GM21717 (cell line): ENCODE results near the gene SRSF3.
"Not testable (repeated sequence)": the region's sequence is repeated elsewhere in the genome, so short reads cannot be mapped to it uniquely, and the experiment has no call there.

Source experiments
- ATAC-seq: cut with Tn5 transposase; IDR thresholded peaks from one replicate; pipeline ENCODE4 v1.9.1; 2021; ENCODE audit warnings: mild to moderate bottlenecking, moderate library complexity; ENCODE audit not compliant: unreplicated experiment

Gene SRSF3

DNA sequence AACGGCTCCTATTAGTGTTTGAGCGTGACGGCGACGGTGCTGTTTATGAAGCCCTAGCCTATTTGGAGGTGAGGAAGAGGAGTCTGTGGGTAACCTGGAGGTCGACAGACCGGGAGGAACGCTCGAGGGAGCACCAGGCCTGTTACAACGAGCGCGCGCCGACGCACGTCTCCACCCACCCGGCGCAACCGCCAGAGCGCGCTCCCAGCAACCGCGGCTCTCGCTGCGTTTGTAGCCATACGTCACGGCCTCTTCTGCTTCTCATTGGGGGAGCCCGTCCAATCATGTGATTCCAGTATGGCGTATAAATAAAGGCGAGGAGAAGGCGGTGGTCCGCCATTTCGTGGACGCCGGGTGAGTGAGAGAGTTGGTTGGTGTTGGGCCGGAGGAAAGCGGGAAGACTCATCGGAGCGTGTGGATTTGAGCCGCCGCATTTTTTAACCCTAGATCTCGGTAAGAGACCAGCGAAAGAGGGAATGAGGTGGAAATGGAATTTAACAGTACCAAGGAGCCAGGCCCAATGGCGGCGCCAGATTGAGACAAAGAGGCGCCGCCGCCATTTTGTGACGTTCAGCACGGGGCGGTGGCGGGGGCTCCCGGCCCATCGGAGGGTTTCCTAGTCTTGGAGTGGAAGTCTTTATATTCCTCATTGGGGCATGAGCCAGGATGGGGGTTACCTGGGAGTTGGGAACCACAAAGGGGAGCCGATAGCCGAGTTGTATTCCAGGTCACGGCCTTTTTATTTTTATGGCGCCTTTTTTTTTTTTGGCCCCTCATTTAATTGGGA, at the start of gene SRSF3:
Gene SRSF3, plus strand, starts transcription at position 334 of the 787 bp plus-strand sequence. CDS start 2,401 bp downstream, outside the sequence.
- ATAC-seq, result peak; percentile 81

DNA sequence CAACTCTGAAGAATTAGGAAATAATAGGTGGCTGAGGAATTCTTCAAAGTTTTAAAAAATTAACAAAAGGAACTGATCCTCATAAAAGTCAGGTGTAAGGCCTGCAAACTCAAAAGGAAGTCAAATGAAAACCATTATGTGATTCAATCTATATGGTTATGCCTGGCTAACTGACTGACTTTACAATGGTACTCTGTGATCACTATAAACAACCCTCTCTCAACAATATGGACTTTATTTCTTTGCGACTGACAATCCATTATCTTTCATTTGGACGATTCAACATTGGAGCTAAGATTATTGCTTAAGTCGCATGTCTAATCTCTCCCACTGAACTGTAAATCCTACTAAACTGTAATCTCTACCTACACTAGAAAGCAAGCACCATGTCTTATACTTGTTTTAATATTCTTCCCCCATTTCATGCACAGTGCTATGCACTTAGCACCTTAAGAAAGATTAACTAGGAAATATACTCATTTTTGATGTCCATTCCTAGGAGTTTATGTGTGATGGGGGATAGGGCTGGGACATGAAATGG, 48.3 kb upstream of the SRSF3 start:
- ATAC-seq, result no peak

DNA sequence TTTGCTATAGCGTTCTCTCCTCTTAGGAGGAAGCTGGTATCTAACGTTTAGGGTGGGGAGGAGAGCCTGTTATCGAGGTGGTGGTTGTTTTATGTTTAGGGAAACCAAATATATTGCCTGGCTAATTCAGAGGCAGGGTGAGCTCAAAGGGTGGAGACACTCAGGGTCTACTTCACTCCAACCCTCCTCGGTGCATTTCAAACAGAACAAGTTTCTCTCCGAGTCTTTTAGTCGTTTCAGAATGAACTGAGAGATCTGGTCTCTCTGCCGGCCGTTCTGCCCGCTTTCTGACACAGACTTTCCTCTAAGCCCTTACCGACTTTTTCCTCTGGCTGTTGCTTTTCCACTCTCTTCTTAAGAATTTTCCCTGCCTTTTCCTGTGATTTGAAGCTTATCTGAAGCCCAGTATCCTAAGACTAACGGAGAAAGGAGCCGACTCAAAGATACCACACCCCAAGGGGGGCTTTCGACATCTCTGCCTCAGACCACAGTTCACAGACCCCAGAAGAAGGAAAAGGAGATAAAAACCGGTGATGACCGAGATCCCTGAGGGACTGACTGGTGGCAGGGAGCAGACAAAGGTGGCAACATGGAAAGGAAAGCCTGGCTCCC, 47.7 kb upstream of the SRSF3 start:
- ATAC-seq, result no peak

DNA sequence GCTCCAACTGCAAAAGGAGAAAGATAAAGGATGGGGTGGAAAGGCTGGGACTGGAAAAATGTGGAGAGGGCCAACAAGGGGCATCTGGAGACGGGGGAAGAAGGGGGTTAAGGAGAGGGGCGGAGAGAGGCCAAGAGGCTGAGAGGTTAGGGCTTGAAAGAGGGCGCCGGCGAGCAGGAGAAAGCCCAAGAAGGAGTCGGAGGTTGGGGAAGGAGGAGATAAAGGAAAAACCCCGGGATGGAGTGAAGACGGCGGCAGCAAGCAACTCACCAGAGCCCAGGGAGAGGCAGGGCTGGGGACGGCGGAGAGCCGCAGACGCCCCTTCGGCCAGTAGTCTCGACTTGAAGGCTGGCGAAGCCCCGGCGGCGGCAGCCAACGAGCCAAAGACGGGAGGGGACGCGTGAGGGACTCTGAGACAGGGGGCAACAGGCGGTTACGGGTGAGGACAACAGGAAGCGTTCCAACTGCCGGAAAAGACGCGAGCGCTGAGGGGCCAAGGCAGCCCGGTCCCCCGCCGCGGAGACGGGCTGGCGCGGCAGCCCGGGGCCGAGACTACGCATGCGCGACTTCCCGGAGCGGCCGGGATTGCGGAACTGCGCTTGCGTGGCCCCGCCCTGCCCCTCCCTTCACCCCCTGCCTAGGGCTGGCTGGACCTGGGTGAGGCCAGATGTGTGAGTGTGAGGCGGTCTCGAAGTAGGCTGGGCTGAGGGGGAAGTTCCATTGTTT, 47.1 kb upstream of the SRSF3 start, which contains the start of gene STK38:
Gene STK38, minus strand, starts transcription at position 560 of the 726 bp plus-strand sequence. CDS start 7,277 bp downstream, outside the sequence.
- ATAC-seq, result peak; percentile 65

DNA sequence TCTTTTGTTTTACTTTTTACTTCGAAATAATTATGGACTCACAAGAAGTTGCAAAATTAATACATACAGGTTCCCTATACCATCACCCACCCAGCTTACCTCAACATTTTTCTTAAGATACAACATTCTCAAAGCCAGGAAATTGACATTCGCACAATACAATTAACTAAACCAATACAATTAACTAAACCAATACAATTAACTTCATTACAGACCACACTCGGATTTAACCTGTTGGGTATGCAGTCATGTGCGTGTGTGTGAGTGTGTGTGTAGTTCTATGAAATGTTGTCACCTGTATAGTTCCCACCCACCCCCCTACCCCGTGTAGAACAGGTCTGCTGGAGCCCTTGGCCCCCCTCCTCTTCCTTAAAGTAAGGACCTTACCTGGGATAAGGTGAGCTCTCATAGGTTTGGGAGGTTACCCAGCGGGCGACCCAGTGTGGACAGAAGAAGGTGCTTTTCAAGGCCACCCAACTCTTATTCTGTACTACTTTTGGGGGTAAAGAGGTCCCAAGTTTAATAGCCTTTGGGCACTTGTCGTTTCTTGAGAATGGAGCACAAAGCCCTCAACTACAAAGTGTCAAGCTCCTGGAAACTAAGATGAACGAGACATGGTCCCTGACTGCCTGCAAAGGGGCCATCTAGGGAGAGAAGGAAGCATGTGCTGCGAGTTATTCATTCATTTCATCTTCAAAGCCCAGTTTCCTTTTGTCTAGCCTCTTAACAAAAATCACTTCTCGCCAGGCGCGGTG, 46.3 kb upstream of the SRSF3 start:
- ATAC-seq, result no peak

DNA sequence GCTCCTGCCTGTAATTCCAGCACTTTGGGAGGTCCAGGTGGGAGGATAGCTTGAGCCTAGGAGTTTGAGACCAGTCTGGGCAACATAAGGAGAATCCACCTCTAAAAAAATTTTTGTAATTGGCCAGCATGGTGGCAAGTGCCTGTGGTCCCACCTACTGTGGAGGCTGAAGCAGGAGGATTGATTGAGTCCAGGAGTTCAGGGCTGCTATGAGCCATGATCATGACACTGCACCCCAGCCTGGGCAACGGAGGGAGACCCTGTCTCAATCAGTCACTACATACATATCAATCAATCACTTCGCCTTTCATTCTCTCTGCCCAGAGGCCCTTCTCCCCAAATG, 45.8 kb upstream of the SRSF3 start:
- no peak for ATAC-seq

DNA sequence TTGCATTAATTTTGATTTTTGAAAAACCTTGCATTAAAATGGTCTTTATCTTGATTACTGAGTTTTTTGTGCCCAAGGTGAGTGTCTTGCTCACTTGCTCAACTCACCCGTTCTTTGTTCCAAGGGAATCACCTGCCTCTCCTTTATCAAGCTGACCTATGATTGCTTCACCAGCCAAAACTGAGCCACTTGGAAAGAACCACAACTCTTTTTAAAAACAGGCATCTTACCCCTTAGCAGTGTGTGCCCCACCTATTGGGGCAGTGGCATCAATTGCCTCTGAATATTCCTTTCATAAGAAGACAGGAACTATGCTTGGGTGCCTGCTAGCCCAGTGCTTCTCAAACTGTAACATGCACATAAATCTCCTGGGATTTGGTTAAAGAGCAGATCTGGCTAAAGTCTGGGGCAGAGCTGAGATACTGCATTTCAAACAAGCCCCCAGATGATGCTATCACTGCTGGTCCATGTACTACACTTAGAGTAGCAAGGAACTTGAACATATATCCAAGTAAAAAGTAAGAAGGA, 43.6 kb upstream of the SRSF3 start:
- ATAC-seq, result no peak

DNA sequence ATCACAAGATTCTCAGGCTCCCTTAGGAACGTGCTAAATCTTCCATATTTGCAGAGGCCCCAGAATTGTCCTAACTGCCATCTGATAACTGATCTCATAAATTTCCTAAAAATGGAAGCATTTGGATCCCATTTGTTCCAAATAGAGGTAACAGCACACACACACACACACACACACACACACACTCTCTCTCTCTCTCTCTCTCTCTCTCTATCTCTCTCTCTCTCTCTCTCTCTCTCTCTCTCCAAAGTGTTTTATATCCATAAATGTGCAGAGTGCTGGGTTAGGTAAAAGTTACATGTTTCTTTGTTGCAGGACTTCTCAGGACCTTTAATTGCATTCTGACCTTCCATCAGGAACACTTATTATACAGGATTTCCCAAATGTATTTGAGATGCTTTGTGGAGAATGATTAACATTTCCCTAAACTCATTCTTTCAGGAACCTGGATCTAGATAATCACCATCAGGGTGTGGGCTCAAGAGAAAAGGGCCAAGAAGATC, 38.4 kb upstream of the SRSF3 start:
- no peak for ATAC-seq

DNA sequence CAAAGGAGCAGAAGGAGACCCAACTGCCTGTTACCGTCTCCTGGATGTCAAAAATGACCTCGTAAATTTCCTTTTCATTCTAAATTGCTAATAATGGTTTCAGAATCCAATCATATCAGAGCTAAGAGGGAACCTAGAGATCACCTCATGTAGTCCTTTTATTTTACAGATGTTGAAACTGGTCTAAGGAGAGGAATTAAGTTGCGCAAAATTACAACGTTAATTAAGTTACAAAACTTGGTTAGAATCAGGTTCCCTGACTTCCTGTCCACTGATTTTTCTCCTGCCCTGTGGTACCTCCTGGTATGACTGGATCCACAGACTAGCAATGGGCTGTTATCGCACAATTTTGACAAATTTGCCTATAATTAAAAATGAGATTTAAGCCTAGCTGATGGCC, 37.9 kb upstream of the SRSF3 start:
- no peak for ATAC-seq

DNA sequence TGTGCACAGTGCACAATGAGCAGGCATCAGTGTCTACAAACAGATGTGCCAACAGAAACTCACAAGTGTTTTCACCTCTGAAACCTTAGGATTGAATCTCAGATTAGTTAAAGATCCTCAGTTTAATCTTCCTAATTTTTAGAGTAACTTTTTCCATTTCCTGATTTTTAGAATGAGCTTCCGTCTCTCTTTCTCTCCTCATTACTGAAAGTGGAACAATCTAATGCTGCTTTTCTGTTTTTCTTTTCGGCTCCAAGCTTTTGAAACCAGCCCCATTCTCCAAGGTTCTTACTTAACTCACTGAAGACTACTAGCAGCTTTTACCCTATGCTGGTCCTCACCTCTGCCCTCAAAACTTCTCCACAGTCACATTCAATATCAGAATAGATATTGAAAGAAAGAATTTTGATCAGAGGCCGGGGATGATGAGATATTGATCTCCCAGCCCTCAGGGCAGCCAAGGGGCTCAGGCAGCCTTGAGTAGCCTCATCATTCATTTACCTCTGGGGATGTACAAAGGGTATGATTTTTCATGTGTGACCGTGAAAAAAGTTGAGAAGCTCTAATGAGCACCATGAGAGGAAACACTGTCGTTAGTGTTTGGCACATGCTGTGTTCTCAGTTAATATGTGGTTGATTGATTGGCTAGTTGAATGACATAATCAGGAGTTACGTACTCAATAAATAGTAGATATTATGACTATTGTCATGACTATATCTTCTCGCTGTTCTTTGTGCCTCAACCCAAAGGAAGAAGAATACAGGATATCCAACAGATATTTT, 35.0 kb upstream of the SRSF3 start:
- no peak for ATAC-seq

DNA sequence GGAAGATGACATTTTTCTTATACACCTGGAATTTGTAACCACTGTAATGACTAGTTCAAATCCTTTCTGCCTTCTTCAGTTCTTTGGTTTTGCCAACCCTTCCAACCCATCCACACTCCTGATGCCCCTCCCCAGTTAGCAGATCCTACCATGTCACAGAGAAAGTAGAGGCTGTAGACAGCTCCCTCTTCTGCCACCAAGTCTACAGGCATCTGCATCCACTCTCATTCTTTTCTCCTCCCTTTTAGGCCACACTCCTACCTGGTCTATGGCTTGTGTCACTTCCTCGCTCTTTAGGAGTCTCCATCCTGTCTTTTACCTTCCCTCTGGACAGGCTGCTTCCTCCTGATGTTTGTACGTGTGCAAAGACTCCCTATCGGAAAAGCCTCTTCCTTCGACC, 33.3 kb upstream of the SRSF3 start:
- no peak for ATAC-seq

DNA sequence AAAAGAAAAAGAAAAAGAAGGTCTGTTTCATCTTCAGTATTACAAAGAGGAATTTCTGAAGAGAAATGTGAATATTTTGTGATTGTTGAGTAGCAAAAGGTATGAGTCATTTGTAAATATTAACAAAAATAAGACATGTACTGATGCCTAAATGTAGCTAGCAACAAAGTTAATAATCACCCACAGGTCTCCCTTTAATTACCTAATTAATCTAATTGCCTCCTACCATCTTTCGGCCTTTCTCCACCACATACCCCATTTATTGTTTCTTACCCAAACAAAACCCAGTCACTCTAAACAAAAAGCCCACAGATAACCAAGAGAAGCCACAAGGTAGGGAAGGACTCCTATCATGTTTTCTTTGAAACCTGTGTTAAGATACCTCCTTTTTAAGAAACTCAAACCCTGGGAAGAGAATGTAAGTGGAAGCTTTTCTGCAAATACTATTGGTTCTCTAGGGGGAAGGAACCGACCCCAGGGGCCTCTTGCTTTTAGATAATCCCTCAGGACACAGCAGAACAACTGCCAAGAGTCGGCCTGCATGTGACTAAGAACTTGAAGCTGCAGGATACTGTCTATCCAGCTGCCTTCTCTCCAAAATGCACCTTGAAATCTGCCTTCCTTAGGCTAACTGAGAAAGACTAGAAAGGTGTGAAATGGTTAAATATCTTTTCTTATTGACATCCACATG, 30.8 kb upstream of the SRSF3 start:
- no peak for ATAC-seq

DNA sequence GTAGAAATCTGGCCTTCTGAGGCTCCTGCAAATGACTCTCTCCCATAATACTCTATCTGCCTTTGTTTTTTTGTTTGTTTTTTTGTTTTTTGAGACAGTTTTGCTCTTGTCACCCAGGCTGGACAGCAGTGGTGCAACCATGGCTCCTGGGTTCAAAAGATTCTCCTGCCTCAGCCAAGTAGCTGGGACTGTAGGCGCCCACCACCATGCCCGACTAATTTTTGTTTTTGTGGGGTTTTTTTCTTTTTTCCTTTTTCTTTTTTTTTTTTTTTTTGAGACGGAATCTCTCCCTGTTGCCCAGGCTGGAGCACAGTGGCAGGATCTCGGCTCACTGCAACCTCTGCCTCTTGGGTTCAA, 30.3 kb upstream of the SRSF3 start:
- ATAC-seq, result no peak

DNA sequence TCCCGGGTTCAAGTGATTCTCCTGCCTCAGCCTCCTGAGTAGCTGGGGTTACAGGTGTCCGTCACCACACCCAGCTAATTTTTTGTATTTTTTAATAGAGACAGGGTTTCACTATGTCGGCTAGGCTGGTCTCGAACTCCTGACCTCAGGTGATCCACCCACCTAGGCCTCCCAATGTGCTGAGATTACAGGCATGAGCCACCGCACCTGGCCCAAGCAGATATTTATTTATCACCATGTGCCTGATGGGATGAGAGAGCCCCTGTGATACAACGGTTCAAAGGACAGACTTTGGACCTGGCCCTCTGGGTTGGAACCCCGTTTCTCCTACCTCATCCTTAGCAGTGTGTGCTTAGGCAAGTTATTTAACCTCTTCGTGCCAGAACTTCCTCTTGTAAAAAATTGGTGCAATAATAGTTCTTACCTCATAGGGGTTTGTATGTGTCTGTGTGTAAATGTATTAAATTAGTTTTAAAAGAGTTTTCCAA, 27.7 kb upstream of the SRSF3 start:
- ATAC-seq, result no peak

DNA sequence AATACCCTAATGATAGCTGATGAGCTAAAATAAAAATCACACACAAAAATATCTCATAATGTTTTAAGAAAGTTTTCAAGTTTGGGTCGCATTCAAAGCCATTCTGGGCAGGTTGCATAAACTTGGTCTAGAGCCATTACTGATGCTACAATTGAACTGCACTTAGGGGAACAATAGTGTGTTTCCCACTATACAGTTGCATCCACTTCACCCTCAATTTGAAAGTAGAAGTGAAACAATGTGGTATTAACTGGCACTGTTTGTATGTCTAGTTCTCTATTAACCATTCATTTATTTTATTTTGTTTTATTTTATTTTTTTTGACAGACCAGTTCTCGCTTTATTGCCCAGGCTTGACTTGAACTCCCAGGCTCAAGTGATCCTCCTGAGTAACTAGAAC, 23.9 kb upstream of the SRSF3 start:
- ATAC-seq, result no peak

DNA sequence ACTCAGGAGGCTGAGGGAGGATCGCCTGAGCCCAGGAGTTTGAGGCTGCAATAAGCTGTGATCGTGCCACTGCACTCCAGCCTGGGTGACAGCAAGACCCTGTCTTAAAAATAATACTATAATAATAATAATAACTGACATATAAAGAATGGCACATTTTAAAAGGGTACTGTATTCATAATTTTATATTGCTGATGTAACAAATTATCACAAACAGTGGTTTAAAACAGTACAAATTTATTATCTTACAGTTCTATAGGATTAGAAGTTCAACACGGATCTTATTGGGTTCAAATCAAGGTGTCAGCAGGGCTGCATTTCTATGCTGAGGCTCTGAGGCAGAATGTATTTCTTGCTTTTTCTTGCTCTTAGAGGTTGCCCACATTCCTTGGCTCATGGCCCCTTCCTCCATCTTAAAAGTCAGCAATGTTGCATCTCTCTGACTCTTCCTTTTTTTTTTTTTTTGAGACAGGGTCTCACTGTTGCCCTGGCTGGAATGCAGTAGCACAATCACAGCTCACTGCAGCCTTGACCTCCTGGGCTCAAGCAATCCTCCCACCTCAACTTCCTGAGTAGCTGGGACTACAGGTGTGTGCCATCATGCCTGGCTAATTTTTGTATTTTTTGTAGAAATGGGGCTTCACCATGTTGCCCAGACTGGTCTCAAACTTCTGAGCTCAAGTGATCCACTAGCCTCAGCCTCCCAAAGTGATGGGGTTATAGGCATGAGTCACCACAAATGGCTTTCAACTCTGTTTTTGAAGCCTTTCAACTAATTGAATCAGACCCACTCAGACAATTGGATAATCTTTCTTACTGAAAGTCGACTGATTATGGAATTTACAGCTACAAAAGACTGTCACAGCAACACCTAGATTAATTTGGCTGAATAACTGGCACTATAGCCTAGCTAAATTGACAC, 22.8 kb upstream of the SRSF3 start:
- ATAC-seq, result no peak

DNA sequence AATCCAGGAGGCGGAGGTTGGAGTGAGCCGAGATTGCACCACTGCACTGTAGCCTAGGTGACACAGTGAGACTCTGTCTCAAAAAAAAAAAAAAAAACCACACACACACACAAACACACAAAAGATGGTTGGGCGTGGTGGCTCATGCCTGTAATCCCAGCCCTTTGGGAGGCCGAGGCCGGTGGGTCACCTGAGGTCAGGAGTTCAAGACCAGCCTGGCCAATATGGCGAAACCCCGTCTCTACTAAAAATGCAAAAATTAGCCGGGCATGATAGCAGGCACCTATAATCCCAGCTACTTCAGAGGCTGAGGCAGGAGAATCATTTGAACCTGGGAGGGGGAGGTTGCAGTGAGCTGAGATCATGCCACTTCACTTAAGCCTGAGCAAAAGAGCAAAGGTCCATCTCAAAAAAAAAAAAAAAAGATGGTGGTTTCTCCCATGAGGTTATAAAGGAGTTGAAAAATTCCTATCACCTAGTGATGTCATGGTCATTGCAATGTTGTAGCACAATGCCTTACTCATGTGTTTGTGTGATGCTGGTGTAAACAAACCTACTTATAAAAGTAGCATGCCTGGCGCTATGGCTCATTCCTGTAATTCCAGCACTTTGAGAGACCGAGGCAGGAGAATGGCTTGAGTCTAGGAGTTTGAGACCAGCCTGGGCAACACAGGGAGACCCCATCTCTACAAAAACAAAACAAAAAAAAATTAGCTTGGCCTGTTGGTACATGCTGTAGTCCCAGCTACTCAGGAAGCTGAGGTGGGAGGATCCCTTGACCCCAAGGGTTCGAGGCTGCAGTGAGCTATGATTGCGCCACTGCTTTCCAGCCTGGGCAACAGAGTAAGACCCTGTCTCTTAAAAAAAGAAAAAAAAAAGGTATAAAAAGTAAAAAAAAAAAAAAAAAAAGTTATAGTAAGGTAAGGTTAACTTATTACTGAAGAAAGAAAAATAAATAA, 21.5 kb upstream of the SRSF3 start:
- not testable (repeated sequence) for ATAC-seq
